GM21390 (cell line): ENCODE measurements around the gene MRPL27.

ENCODE experiments used
- ATAC-seq: cut with Tn5 transposase; IDR thresholded peaks from one replicate; pipeline ENCODE4 v1.9.1; 2021; ENCODE audit not compliant: unreplicated experiment

MRPL27 gene

DNA sequence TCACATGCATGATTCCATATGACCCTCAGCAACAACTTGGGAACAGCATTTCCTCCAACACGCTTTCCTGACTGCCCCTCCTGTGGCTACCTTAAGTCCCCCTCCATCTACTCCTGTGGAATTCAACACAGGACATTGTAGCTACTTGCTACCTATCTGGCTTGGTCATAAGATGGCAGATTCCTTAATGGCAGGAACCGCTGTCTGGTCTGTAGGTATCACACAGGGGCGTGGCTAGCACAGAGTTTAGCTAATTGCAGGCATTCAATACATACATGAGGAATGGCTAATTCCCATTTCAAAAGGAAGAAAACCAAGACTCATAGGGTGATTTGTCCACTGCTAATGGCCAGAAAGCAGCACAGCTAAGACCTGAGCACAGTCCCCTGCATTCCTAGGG, 15.7 kb upstream of the MRPL27 start:
- ATAC-seq: no peak

DNA sequence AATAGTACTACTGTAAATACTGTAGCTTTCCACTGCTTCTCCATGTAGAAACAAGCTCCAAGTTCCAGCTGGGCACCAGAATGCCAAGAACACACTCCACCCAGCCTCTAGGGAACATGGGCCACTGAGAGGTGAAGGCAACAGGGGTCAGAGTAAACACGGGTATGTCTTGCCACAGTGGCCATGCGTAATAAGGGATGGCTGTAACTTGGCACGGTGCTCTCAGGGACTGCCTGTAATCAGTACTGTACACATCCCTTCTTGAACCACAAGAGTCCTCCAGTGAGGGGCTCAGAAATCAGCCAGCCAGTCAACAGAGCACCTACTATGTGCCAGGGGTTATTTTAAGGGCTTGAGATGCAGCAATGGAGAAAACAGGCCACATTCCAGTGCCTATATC, 13.5 kb upstream of the MRPL27 start:
- no peak for ATAC-seq

DNA sequence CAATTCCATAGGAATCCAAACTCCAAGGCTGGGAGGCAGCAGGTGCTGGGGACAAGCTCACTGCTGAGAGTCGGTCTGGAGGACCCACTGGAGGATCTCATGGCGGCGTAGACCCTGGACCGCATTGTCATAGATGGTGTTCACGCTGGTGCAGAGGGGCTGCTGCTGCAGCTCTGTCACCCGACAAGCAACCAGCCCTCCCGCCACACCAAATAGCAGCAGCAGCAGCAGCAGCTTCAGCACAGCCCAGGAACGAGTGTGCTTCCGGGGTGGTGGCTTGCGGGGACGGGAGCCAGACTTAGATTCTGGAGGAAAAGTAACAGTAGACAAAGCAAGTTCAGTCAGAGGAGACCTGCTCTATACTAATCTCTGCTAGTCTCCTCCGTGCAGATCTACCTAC, 9.9 kb upstream of the MRPL27 start:
- ATAC-seq: no peak

DNA sequence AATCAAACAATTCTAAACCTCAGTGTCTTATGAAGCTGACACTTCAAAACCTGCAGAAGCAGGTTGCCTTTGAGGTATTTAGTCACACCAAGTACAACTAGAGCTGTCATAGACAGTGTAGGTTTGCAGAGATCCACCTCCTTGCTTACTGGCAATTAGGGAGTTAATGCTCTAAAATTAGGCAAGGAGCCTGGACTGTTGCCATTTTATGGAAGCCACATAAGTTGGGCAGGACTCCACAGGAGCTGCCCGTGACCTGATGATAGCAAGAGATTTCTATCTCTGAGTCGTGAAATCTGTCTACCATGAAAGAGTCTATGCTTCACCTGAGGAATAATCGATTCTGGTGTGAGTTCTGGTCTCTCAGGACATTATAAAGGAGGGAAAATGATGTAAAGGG, 8.9 kb upstream of the MRPL27 start:
- no peak for ATAC-seq

DNA sequence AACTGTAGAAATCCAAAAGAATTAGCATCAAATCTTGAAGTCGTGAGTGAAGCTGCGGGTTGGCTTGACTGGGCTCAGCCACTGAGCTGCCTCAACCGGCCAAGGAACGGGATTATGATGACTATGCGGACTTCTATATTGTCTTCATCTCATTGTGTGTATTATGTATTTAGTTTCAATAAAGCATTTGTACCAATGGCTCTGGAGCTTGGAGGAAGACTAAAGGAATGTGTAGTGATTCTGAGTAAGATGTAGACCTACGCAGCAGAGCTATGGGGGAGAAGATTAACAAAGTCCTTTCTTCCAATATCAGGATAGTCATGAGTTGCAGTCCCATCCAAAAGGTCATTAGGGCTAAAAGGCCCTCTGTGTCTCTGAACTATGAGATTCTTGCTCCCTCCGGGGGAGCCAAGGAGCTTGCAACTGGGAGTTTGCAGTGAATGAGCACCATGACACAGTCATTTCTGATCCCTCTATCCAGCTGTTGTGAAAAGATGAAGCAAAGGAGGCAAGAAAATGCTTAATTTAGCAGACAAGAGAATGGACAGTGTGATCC, 8.4 kb upstream of the MRPL27 start:
- ATAC-seq: no peak

DNA sequence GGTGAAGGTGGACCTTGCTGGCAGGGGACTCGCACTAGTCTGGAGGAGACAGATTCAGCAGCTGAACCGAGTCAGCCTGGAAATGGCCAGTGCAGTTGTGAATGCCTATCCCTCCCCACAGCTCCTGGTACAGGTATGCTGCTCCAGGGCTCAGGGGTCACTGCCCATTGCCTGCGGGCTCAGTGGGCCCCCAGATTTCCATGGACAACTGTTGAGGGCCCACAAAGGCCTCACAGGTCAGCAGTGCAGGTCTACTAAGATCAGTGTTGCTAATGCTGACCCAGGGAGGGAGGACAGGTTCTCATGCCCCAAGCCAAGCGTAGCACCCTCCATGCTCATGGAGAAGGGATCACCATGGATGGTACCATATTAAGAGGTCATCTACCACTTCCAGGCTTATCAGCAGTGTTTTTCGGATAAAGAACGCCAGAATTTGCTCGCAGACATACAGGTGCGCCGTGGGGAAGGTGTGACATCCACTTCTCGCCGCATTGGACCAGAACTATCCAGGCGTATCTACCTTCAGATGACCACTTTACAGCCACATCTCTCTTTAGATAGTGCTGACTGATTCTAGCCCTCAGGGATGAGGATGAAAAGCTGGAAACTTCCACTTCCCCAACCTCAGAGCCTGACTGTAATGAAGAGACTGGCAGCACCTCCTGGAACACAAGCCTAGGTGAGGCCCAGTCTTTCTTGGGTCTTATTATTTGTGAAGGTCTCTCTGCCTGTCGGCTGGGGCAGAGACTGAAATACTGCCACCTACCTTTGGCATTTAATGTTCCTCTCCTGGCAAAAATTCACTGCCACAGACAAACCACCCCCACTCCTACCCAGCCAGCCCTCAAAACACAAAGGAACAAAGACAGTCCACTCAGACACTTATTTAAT, 7.6 kb upstream of the MRPL27 start:
- ATAC-seq: no peak

DNA sequence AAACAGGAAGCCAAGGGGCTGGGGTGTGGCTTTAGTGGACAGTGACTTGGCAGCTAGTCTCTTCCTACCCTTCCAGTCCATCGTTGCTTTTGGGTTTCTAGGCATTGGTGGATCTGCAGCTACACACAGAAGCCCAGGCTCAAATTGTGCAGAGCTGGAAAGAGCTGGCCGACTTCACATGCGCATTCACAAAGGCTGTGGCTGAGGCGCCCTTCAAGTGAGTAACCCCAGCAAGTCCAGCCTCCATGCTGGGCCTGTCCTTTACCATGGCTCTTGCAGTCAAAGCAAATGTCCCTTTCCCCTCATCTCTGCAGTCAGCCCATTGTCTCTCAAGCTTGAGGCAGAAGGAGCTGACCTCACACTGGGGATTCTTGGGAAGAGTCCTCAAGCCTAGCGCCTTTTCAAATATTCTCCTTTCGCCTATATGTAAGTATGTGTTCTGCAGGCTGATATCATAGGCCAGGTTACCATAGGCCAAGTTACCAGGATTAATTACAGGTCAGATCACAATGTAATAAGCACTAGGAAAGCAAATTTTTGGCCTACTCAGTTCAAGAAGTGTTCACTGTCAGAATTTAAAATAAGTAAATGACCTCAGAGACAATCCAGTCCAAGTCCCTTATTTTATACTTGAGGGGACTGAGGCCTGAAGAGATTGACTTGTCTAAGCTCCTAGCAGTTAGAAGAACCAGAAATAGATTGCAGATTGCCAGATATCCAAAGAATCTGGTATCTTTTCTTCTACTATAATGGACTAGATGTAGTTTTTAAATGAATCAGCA, 6.6 kb upstream of the MRPL27 start:
- no peak for ATAC-seq

DNA sequence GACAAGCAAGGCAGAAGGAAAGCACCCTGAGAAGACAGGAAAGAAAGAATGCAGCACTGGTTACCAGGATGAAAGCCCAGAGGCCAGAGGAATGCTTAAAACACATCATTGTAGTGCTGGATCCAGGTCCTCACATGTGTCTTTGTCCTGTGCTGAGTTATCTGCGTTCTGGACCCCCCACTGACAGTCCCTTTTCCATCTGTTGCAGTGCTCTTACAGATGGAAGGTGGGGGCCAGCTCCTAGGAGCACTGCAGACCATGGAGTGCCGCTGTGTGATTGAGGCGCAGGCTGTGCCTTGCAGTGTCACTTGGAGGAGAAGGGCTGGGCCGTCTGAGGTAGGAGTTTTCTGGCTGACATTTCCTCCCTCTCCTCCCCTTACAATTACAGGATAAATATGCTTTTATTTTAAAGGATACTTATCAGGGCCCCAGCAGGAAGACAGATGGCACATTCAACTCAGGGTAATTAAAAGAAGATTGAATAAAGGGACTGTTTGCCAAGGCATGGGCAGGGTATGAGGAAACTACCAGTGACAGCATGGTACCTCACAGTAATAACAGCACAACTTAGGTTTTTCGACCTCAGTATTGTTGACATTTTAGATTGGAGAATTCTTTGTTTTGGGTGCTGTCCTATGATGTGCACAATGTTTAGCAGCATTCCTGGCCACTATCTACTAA, 3.0 kb upstream of the MRPL27 start:
- no peak for ATAC-seq

DNA sequence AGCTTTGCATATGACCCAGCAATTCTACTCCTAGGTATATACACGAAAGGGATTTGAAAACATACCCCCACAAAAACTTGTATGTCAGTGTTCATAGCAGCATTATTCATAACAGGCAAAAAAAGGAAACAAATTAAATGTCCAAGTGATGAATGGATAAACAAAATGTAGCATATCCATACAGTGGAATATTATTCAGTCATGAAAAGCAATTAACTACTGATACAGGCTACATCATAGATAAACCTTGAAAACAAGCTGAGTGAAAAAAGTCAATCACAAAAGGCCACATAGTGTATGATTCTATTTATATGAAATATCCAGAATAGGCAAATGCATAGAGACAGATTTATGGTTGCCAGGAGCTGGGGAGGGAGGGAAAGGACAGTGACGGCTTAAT, 721 bp upstream of the MRPL27 start:
- no peak for ATAC-seq

DNA sequence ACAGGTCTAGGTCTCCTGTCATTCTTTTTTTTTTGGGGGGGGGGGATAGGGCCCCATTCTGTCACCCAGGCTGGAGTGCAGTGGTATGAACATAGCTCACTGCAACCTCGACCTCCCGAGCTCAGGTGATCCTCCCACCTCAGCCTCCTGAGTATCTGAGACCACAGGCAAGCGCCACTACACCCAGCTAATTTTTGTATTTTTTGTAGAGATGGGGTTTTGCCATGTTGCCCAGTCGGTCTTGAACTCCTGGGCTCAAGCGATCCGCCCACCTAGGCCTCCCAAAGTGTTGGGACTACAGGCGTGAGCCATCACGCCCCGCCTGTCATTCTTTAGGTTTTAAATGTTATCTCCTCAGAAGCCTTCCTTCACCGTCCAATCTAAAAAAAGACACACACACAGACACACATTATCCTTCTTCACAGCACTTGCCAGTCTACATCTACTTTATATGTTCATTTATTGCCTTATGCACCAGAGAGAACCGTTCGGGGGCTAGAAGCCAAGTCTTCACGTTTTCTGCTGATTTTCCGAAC, 694 bp downstream of the MRPL27 start:
- no peak for ATAC-seq

DNA sequence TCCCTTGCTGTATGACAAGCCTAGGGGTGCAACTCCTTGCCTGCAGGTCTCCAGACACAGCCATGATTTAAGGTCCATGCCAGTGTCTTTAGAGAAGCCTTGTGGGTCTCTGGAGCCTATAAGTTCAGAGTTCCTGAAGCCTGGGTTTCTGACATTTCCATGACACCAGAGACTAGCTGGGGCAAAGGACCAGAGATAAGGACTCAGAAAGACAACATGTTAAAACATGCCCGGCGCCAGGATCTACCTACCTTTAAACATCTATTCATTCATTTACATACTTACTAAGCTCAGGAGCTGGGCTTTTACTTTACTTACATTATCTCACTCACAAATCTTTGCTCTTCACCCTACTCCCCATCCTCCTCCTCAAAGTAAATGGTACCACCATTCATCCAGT, 1.5 kb downstream of the MRPL27 start:
- no peak for ATAC-seq

DNA sequence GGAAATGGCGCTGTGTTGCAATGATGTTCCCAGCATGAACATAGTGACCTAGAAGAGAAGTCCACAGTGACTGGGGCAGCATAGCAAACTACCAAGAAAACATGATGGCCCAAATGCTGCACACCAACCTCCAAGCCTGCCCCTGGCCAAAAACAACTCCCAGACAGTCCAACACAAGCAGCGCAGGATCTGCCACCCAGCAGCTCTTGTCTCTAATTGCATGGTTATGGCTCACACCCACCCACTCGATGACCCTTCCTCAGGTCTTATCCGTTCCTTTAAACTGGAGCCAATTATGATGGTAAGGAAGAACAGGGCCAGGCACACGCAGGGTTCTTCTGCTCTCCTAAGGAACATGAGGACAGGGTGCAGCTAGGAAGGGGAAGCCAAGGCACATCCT, 2.9 kb downstream of the MRPL27 start:
- ATAC-seq: no peak

DNA sequence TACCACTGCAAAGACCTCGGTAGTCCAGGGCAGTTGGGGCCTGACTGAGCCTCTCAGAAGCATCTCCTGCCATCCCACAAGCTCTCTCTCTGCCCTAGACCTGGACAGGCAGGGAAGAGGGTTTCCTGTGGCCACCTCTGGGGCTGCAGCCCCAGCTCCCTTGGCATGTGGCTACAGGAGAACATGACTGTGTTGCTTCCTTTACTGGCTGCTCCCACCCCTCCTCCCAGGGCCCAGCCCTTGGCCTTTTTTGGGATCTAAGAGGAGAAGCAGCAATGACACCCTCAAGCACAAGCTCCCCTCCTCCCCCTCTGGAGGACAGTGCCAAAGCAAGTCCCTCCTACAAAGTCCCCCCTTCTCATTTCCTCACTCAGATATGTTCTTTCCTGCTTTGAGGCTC, 5.6 kb downstream of the MRPL27 start:
- no peak for ATAC-seq

DNA sequence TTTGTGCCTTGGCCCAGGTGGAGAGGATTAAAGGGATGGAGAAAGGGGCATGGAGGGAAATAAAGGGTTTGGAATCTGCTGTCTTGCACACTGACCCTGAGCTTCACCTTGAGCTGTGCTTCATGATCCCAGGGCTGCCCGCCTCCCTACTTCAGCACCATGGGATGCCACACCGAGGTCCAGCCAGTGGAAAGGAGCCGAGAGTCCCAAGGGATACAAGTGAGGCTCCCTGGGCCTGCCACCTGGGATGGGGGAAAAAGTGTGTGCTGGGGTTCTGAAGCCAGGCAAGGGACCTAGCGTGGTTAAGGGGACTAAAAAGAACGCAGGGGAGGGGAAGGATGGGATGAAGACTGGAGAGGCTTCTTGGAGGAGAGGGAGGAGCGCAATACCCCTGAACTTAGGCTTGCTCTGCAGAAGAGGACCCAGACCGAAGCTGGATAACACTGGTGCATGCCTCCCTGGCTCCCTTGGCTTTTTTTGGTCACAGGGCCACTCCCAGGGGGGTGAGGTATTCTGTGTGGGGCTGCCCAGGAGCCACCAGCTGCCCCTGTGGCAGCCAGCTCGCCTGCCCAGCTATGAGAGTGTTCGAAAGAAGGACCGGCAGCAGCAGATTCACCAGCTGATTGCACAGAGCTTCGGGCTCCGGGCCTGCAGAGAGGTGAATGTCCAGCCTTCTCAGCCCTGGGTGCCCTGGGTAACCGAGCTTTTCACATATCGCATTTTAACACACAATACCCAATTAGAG, 7.2 kb downstream of the MRPL27 start:
- no peak for ATAC-seq

DNA sequence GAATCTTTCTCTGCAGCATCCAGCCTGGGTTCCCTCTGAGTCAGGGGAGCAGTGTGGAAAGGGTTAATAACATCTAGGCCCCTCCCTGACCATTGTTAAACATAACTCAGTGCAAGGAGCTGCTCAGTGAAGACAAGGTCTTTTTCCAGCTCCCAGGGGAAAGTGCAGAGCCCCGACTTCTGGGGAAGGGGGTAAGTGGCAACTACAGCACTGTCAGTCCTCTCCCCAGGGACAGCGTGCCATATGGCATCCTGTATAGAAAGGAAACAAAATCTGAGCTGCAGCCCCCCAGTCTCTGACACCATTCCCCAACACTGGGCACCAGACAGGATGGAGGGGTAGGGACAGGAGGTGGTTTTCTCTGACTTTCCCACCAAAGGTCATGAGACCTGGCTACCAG, 7.8 kb downstream of the MRPL27 start:
- no peak for ATAC-seq

DNA sequence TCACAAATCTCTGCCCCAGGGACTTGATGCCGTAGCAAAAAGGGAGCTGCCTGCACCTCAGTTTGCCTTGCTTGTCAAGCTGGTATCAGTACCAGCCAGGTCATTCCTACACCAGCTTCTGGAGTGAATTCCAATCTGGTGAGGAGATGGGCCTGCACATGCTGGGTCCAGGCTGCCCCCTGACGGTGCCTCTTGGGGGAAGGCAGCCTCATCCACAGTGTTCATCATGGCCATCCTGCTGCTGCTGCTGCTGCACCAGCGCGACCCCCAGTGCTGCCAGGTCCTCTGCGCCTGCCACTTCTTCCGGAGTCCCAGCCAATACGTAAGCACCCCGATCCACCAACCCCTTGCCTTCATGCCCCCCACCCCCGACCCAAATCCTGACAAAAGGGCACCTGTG, 8.3 kb downstream of the MRPL27 start:
- ATAC-seq: no peak

DNA sequence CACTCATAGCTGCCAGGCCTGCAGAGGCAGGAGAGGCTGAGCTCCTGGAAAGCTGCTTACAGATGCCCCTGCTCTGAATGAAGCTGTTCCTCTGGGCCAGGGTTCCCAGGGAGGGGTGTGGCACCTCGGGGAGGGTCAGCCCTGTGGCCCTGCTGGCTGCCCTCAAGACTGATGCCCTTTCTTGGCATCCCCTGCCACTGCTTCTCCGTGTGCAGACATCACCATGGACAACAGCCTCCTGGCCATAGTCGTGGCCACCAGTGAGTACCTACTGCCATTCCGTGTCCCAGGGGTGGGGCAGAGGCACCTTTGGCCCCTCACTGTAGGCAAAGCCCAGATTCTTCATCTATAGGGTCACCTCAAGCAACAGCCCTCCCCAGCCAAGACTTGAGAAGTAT, 8.9 kb downstream of the MRPL27 start:
- no peak for ATAC-seq

DNA sequence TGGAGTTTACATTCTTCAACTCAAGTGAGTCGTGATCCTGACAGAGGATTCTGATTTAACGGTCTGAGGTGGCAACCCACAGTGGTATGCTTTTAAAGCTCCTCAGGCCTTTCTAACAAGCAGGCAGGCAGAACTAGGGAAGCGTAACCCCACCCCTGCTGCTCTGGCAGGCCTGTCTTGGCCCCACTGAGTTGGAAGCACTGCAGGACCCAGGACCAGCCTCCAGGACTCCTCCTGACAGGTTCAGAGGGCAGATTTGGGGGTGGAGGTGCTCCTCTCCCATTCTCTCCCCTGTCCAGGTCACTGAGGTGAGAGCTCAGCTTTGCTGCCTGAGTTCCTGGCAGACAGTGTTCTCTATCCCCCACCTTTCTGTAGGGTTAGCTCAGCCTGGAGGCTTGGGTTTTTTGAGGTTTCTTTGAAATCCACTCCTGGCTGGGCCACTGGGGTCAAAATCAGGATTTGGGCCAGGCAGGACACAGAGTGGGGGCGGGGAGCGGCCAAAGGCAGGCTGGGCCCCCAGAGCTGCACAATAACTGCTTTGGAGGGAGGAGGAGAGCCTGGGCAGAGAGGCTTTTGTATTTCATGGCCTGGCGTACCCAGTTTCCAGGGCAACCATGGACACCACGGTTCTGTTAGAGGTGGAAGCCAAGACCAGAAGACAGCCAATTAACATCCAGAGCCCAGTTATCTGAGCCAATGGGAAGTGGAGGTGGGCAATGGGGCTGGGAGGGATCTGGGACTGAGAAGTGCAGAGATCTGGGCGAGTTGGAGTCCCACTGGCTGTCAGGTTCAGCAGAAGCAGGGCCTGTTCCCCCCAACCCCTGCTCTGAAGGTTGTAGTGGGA, 9.5 kb downstream of the MRPL27 start:
- ATAC-seq: no peak

DNA sequence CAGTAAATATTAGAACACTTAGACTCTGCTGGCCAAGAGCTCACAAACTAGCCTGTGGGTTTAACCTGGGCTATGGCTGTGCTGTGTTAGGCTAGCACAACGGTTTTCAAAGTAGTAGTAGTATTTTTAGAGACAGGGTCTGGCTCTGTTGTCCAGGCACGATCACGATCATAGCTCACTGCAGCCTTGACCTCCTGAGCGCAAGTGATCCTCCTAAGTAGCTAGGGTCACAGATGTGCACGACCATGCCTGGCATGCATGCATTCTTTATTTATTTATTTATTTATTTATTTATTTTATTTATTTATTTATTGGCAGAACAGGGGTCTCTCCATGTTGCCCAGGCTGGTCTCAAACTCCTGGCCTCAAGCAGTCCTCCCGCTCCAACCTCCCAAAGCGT, 10.3 kb downstream of the MRPL27 start:
- no peak for ATAC-seq
